Natural killer cell treated with Interleukin-12 subunit alpha and Interleukin-12 subunit beta and Interleukin-15 and Interleukin-18, amount 100 ng/mL, for 72 hours (primary cell): ENCODE results near the gene TTC1. TPM values are rescaled to one million over a fixed set of nuclear protein-coding genes. Genes with fewer than 3 reads are reported as not detected.

Experiments used
- ATAC-seq, 2 donors: fragments of 150-1000 bp; cut with Tn5 transposase in 1 of 2; sonication (Bioruptor Pico), chemical (Tn5 transposase) in 1 of 2; 2 replicates each; pipeline ENCODE4 v1.10.0; 2021
- DNase-seq: peaks from one replicate; pipeline ENCODE4 v3.0.0; 2022; ENCODE audit warnings: low spot score
- H3K27ac Mint-ChIP-seq, 2 donors: 1 replicate in 1 of 2; 2 replicates in 1 of 2; pipeline ENCODE4 v1.8.0; 2022; ENCODE audit warnings: mixed read lengths in 2 of 2, mild to moderate bottlenecking in 1 of 2, moderate library complexity in 1 of 2
- H3K27me3 Mint-ChIP-seq, 2 donors: 1 replicate in 1 of 2; 2 replicates in 1 of 2; pipeline ENCODE4 v1.8.0; 2022; ENCODE audit warnings: mixed read lengths in 2 of 2
- H3K36me3 Mint-ChIP-seq: one replicate; pipeline ENCODE4 v1.8.0; 2022; ENCODE audit warnings: mixed read lengths
- H3K4me1 Mint-ChIP-seq, 2 donors: 1 replicate in 1 of 2; 2 replicates in 1 of 2; pipeline ENCODE4 v1.8.0; 2022; ENCODE audit warnings: low read depth in 2 of 2, mixed read lengths in 2 of 2, mild to moderate bottlenecking in 1 of 2
- H3K4me3 Mint-ChIP-seq: one replicate; pipeline ENCODE4 v1.8.0; 2022; ENCODE audit warnings: mixed read lengths
- H3K9me3 Mint-ChIP-seq: 2 replicates; pipeline ENCODE4 v1.8.0; 2022; ENCODE audit warnings: mixed read lengths
- total RNA-seq, 2 donors: library from RNA; stranded (reverse); gene quantifications; one replicate each; pipeline ENCODE4 v1.2.3, GENCODE V29; 2022

Gene TTC1
- total RNA-seq, 2 donors from 2014 or later: 53.8 to 56.6 TPM

- Mint-ChIP-seq H3K9me3 (no peaks in the 10 kb centered on the region), H3K27me3 (no peaks in the 10 kb centered on the region), H3K4me1 (peaks cover 10 to 13% of the 10 kb centered on the region in 2 donors), H3K4me3 (no peak overlapping the region), H3K36me3 (peaks cover 12% of the 10 kb centered on the region), H3K27ac (no peak overlapping the region)
- DNase-seq: no peak
- ATAC-seq: no peak
These were observed 10.1 kb downstream of the TTC1 start for GRCh38 chr5:160018945-160019625.

- Mint-ChIP-seq H3K4me3 (no peak overlapping the region), H3K36me3 (peaks cover 12% of the 10 kb centered on the region), H3K27me3 (no peaks in the 10 kb centered on the region), H3K27ac (no peak overlapping the region), H3K4me1 (peaks cover 10 to 13% of the 10 kb centered on the region in 2 donors), H3K9me3 (no peaks in the 10 kb centered on the region)
- DNase-seq (no peak), ATAC-seq (no peak)
These were observed 11.4 kb downstream of the TTC1 start for GRCh38 chr5:160020266-160020770.

GRCh38 chr5:160020964-160021363 lies 12.0 kb downstream of the TTC1 start:
- DNase-seq (no peak), ATAC-seq (no peak)
- Mint-ChIP-seq H3K27ac (no peak overlapping the region), H3K4me1 (peaks cover 13 to 14% of the 10 kb centered on the region in 2 donors), H3K4me3 (no peak overlapping the region), H3K27me3 (no peaks in the 10 kb centered on the region), H3K36me3 (peaks cover 12% of the 10 kb centered on the region), H3K9me3 (no peaks in the 10 kb centered on the region)

- peaks cover 15 to 19% of the 10 kb centered on the region in 2 donors for H3K4me1 Mint-ChIP-seq
- H3K4me3 Mint-ChIP-seq: no peak overlapping the region
- H3K9me3 Mint-ChIP-seq: no peaks in the 10 kb centered on the region
- peak; percentile 73 for DNase-seq
- peaks cover 12% of the 10 kb centered on the region for H3K36me3 Mint-ChIP-seq
- H3K27me3 Mint-ChIP-seq: no peaks in the 10 kb centered on the region
- peak; percentile 75 to 78 for ATAC-seq
- no peak overlapping the region for H3K27ac Mint-ChIP-seq
These were observed 13.0 kb downstream of the TTC1 start for GRCh38 chr5:160021831-160022446.

GRCh38 chr5:160023007-160023907 lies 14.3 kb downstream of the TTC1 start:
- Mint-ChIP-seq H3K4me1 (peaks cover 23 to 31% of the 10 kb centered on the region in 2 donors), H3K27ac (no peak overlapping the region), H3K4me3 (no peak overlapping the region), H3K9me3 (no peaks in the 10 kb centered on the region), H3K36me3 (peaks cover 17% of the 10 kb centered on the region), H3K27me3 (no peaks in the 10 kb centered on the region)
- ATAC-seq: no peak
- no peak for DNase-seq

- H3K9me3 Mint-ChIP-seq: no peaks in the 10 kb centered on the region
- H3K4me1 Mint-ChIP-seq: peaks cover 21 to 37% of the 10 kb centered on the region in 2 donors
- ATAC-seq (no peak), DNase-seq (no peak)
- no peak overlapping the region for H3K4me3 Mint-ChIP-seq
- no peaks in the 10 kb centered on the region for H3K27me3 Mint-ChIP-seq
- no peak overlapping the region for H3K27ac Mint-ChIP-seq
- H3K36me3 Mint-ChIP-seq: peaks cover 12% of the 10 kb centered on the region
These were observed 15.1 kb downstream of the TTC1 start for GRCh38 chr5:160023908-160024630.

GRCh38 chr5:160029004-160029403 lies 20.1 kb downstream of the TTC1 start:
- Mint-ChIP-seq H3K27ac (no peak overlapping the region), H3K4me3 (no peak overlapping the region), H3K36me3 (peaks cover 10% of the 10 kb centered on the region), H3K9me3 (no peaks in the 10 kb centered on the region), H3K27me3 (no peaks in the 10 kb centered on the region), H3K4me1 (peaks cover 18 to 26% of the 10 kb centered on the region in 2 donors)
- DNase-seq (no peak), ATAC-seq (peak in 1 of 2 donors; percentile 43)

- H3K4me3 Mint-ChIP-seq: no peak overlapping the region
These were observed 20.7 kb downstream of the TTC1 start for GRCh38 chr5:160029540-160030139.

GRCh38 chr5:160030631-160031377 lies 21.9 kb downstream of the TTC1 start:
- ATAC-seq (no peak), DNase-seq (no peak)
- Mint-ChIP-seq H3K4me3 (no peak overlapping the region), H3K36me3 (peaks cover 16% of the 10 kb centered on the region), H3K9me3 (no peaks in the 10 kb centered on the region), H3K27me3 (no peaks in the 10 kb centered on the region), H3K4me1 (peaks cover 16 to 30% of the 10 kb centered on the region in 2 donors), H3K27ac (no peak overlapping the region)

More at GRCh38 chr5:160029540-160030139, 20.7 kb downstream of the TTC1 start:
- DNase-seq (no peak), ATAC-seq (no peak)
- Mint-ChIP-seq H3K27me3 (no peaks in the 10 kb centered on the region), H3K27ac (no peak overlapping the region), H3K9me3 (no peaks in the 10 kb centered on the region), H3K36me3 (peaks cover 10% of the 10 kb centered on the region), H3K4me1 (peaks cover 18 to 30% of the 10 kb centered on the region in 2 donors)

- DNase-seq (no peak), ATAC-seq (no peak)
- Mint-ChIP-seq H3K9me3 (no peaks in the 10 kb centered on the region), H3K36me3 (peaks cover 26% of the 10 kb centered on the region), H3K27ac (no peak overlapping the region), H3K4me1 (peaks cover 5 to 10% of the 10 kb centered on the region in 2 donors), H3K27me3 (no peaks in the 10 kb centered on the region), H3K4me3 (no peak overlapping the region)
These were observed 24.8 kb downstream of the TTC1 start for GRCh38 chr5:160033546-160034252.

- H3K27me3 Mint-ChIP-seq: no peaks in the 10 kb centered on the region
- H3K36me3 Mint-ChIP-seq: peaks cover 22% of the 10 kb centered on the region
- H3K27ac Mint-ChIP-seq: no peak overlapping the region
- H3K4me1 Mint-ChIP-seq: peaks cover 5% of the 10 kb centered on the region in 2 donors
- H3K4me3 Mint-ChIP-seq: no peak overlapping the region
- DNase-seq: no peak
- no peak for ATAC-seq
- no peaks in the 10 kb centered on the region for H3K9me3 Mint-ChIP-seq
These were observed 27.3 kb downstream of the TTC1 start for GRCh38 chr5:160036243-160036642.

- H3K27ac Mint-ChIP-seq: no peak overlapping the region
- DNase-seq (no peak), ATAC-seq (no peak)
- H3K9me3 Mint-ChIP-seq: no peaks in the 10 kb centered on the region
- peaks cover 5% of the 10 kb centered on the region in 2 donors for H3K4me1 Mint-ChIP-seq
- H3K27me3 Mint-ChIP-seq: no peaks in the 10 kb centered on the region
- H3K4me3 Mint-ChIP-seq: no peak overlapping the region
- peaks cover 22% of the 10 kb centered on the region for H3K36me3 Mint-ChIP-seq
These were observed 27.9 kb downstream of the TTC1 start for GRCh38 chr5:160036884-160037283.
